HG02981 (cell line): ENCODE data around the gene BCL2L15.

Experiments
- ATAC-seq: cut with Tn5 transposase; IDR thresholded peaks from one replicate; pipeline ENCODE4 v1.9.1; 2021; ENCODE audit warnings: mild to moderate bottlenecking, moderate library complexity; ENCODE audit not compliant: unreplicated experiment

The BCL2L15 gene

GRCh38 chr1:113912594-113913311 lies 25.4 kb upstream of the BCL2L15 start:
- no peak for ATAC-seq

GRCh38 chr1:113905435-113905861 lies 18.1 kb upstream of the BCL2L15 start:
- peak; percentile 3 for ATAC-seq

- peak; percentile 88 for ATAC-seq
Measured at GRCh38 chr1:113904674-113905434, 17.5 kb upstream of the BCL2L15 start, which contains the start of the genes AP4B1 and DCLRE1B. Gene AP4B1 (minus strand): TSS chr1:113904799. CDS start chr1:113904717, 82 bp downstream. Gene DCLRE1B (plus strand): TSS chr1:113905326. CDS start chr1:113905587, 261 bp downstream.

- ATAC-seq: peak; percentile 22
Measured at GRCh38 chr1:113904293-113904673, 16.9 kb upstream of the BCL2L15 start.

GRCh38 chr1:113903501-113904292 lies 16.3 kb upstream of the BCL2L15 start:
- ATAC-seq: no peak

- no peak for ATAC-seq
Measured at GRCh38 chr1:113901191-113901590, 13.8 kb upstream of the BCL2L15 start.

GRCh38 chr1:113899111-113899510 lies 11.7 kb upstream of the BCL2L15 start:
- no peak for ATAC-seq

GRCh38 chr1:113898241-113898814 lies 10.9 kb upstream of the BCL2L15 start:
- ATAC-seq: no peak

- no peak for ATAC-seq
Measured at GRCh38 chr1:113895961-113896360, 8.6 kb upstream of the BCL2L15 start.

GRCh38 chr1:113895098-113895497 lies 7.7 kb upstream of the BCL2L15 start:
- ATAC-seq: no peak

GRCh38 chr1:113893267-113893666 lies 5.9 kb upstream of the BCL2L15 start:
- ATAC-seq: no peak

GRCh38 chr1:113891631-113892220 lies 4.3 kb upstream of the BCL2L15 start:
- no peak for ATAC-seq

GRCh38 chr1:113890816-113891215 lies 3.4 kb upstream of the BCL2L15 start:
- ATAC-seq: no peak

GRCh38 chr1:113886417-113887401 lies 672 bp downstream of the BCL2L15 start:
- no peak for ATAC-seq

GRCh38 chr1:113881661-113882060 lies 5.7 kb downstream of the BCL2L15 start:
- ATAC-seq: no peak

GRCh38 chr1:113879739-113880038 lies 7.7 kb downstream of the BCL2L15 start:
- no peak for ATAC-seq

- no peak for ATAC-seq
Measured at GRCh38 chr1:113876176-113876575, 11.2 kb downstream of the BCL2L15 start.

GRCh38 chr1:113875714-113876113 lies 11.7 kb downstream of the BCL2L15 start:
- peak; percentile 40 for ATAC-seq
